ENCODE measurements around the gene ZC4H2. TPM values are rescaled to one million over a fixed set of nuclear protein-coding genes. Genes with fewer than 3 reads are reported as not detected.
"Not testable (repeated sequence)": the region's sequence is repeated elsewhere in the genome, so short reads cannot be mapped to it uniquely, and the experiment has no call there.

Gene ZC4H2
- total RNA-seq, 1 donor from 2014 or later = 7.1 TPM

- Histone ChIP-seq H3K27ac (no peak overlapping the region), H3K4me1 (no peaks in the 10 kb centered on the region), H3K9me3 (peaks cover 9% of the 10 kb centered on the region), H3K27me3 (ENCODE audit: low read depth) (no peaks in the 10 kb centered on the region), H3K4me3 (no peak overlapping the region), H3K36me3 (no peaks in the 10 kb centered on the region)
- intact Hi-C loops (cut with DNase I) = no loop called here
- no peak for TF ChIP-seq CTCF (IDR thresholded peaks at IDR 0.05)
- ATAC-seq (no peak), DNase-seq (no peak)
Observed at GRCh38 chrX:64925480-64925879, 50.8 kb downstream of the ZC4H2 start.

GRCh38 chrX:64908121-64908520 lies 68.1 kb downstream of the ZC4H2 start:
- intact Hi-C loops (cut with DNase I) = no loop called here
- Histone ChIP-seq H3K4me3 (no peak overlapping the region), H3K27me3 (ENCODE audit: low read depth) (no peaks in the 10 kb centered on the region), H3K36me3 (no peaks in the 10 kb centered on the region), H3K4me1 (no peaks in the 10 kb centered on the region), H3K9me3 (no peaks in the 10 kb centered on the region), H3K27ac (no peak overlapping the region)
- ATAC-seq = no peak
- no peak for DNase-seq
- TF ChIP-seq CTCF (IDR thresholded peaks at IDR 0.05) = no peak

GRCh38 chrX:64894454-64895038 lies 81.7 kb downstream of the ZC4H2 start:
- DNase-seq (no peak), ATAC-seq (peak in 1 of 2 donors; percentile 48)
- no peaks in the 10 kb centered on the region for H3K36me3 ChIP-seq
- no peaks in the 10 kb centered on the region for H3K9me3 ChIP-seq
- no peaks in the 10 kb centered on the region for H3K4me1 ChIP-seq
- H3K27me3 ChIP-seq (ENCODE audit: low read depth) = no peaks in the 10 kb centered on the region
- no peak overlapping the region for H3K27ac ChIP-seq
- peak; percentile 41 for TF ChIP-seq CTCF (IDR thresholded peaks at IDR 0.05)
- intact Hi-C loops (cut with DNase I) = no loop called here
- H3K4me3 ChIP-seq = no peak overlapping the region

- Histone ChIP-seq H3K9me3 (no peaks in the 10 kb centered on the region), H3K27me3 (ENCODE audit: low read depth) (no peaks in the 10 kb centered on the region), H3K36me3 (no peaks in the 10 kb centered on the region), H3K4me1 (no peaks in the 10 kb centered on the region), H3K27ac (no peak overlapping the region), H3K4me3 (no peak overlapping the region)
- intact Hi-C loops (cut with DNase I) = no loop called here
- peak; percentile 46 for TF ChIP-seq CTCF (IDR thresholded peaks at IDR 0.05)
- no peak for DNase-seq
- peak in 1 of 2 donors; percentile 59 for ATAC-seq
Observed at GRCh38 chrX:64885850-64886249, 90.4 kb downstream of the ZC4H2 start.

GRCh38 chrX:64878709-64879108 lies 97.5 kb downstream of the ZC4H2 start:
- H3K9me3 ChIP-seq; ATAC-seq; intact Hi-C loops (cut with DNase I): not testable (repeated sequence)

GRCh38 chrX:64867217-64867616 lies 109.0 kb downstream of the ZC4H2 start:
- no peak for TF ChIP-seq CTCF (IDR thresholded peaks at IDR 0.05)
- intact Hi-C loops (cut with DNase I) = no loop called here
- Histone ChIP-seq H3K27me3 (ENCODE audit: low read depth) (no peaks in the 10 kb centered on the region), H3K36me3 (no peaks in the 10 kb centered on the region), H3K4me1 (no peaks in the 10 kb centered on the region), H3K4me3 (no peak overlapping the region), H3K27ac (no peak overlapping the region), H3K9me3 (no peaks in the 10 kb centered on the region)
- ATAC-seq = no peak
- no peak for DNase-seq

More at GRCh38 chrX:64878709-64879108, 97.5 kb downstream of the ZC4H2 start:
- DNase-seq; H3K4me1 ChIP-seq; H3K4me3 ChIP-seq; H3K27ac ChIP-seq; H3K36me3 ChIP-seq; H3K27me3 ChIP-seq (ENCODE audit: low read depth): not testable (repeated sequence)

Other genes starting within 250 kb of the ZC4H2 start
- gene ZC3H12B, start 58.4 kb upstream of the ZC4H2 start, total RNA-seq = 1.6 TPM